ENCODE results near the gene CRAMP1. TPM values are rescaled to one million over a fixed set of nuclear protein-coding genes. Genes with fewer than 3 reads are reported as not detected.

CRAMP1 gene
- polyA plus RNA-seq, 1 of the 3 experiments (the other 2 are of a cell fraction): 9.5 TPM

- no peak overlapping the region for H3K4me2 ChIP-seq
- ChIA-PET CTCF (interaction anchor here (1.5 kb wide), 1 partner anchor 54 kb away, joined by 5 read pairs; no protein-coding TSS in a partner anchor), POLR2A (interaction anchor here (0.8 kb wide), 1 partner anchor 9 kb away, joined by 3 read pairs; the partner anchor contains the start of gene JPT2)
- H3K27me3 ChIP-seq (ENCODE audit: insufficient read depth): no peaks in the 10 kb centered on the region
- no peak overlapping the region for H2AFZ ChIP-seq (ENCODE audit: low read depth)
- H3K36me3 ChIP-seq (replicated peaks in 1 of 2; ENCODE audit: control insufficient read depth in 1 of 2, insufficient read depth in 2 of 2, low read length in 1 of 2): peaks cover 18 to 88% of the 10 kb centered on the region in 2 experiments
- H3K79me2 ChIP-seq (ENCODE audit: insufficient read depth): no peaks in the 10 kb centered on the region
- no peak for DNase-seq
- H3F3A ChIP-seq (replicated peaks; ENCODE audit: insufficient read depth): peaks cover 5% of the 10 kb centered on the region
- H3K4me3 ChIP-seq (ENCODE audit: low read depth in 2 of 2, low read length in 1 of 2): no peak overlapping the region
- no peaks in the 10 kb centered on the region for H4K20me1 ChIP-seq (ENCODE audit: insufficient read depth)
- H3K9ac ChIP-seq: no peak overlapping the region
- 95% methylated on average over 2 of the region's 7 CpGs for WGBS (ENCODE audit: low lambda C conversion rate)
- H3K27ac ChIP-seq (ENCODE audit: low read depth in 2 of 2, low read length in 1 of 2): no peak overlapping the region
- no peak for TF ChIP-seq FOXJ3 (CRISPR knock-in tag; IDR thresholded peaks at IDR 0.05)
- TF ChIP-seq TAF1 (IDR thresholded peaks at IDR 0.05; ENCODE audit: borderline replicate concordance, low read depth, low read length): no peak
- TF ChIP-seq SIN3A (IDR thresholded peaks at IDR 0.05; ENCODE audit: borderline replicate concordance, low read depth, low read length): no peak
- H3K4me1 ChIP-seq (ENCODE audit: control insufficient read depth in 1 of 2, insufficient read depth in 2 of 2, low read depth in 1 of 2, low read length in 1 of 2): 0 out of 4 replicates have a peak, but pooled peaks cover 0 to 3% of the 10 kb centered on the region in 2 experiments
- no peaks in the 10 kb centered on the region for H3K9me2 ChIP-seq
- no peaks in the 10 kb centered on the region for H3K9me3 ChIP-seq
These were observed 57.5 kb downstream of the CRAMP1 start for GRCh38 chr16:1669698-1670097.

GRCh38 chr16:1670371-1670770 is 58.2 kb downstream of the CRAMP1 start:
- Histone ChIP-seq H4K20me1 (ENCODE audit: insufficient read depth) (no peaks in the 10 kb centered on the region), H3K9ac (no peak overlapping the region), H3K27ac (ENCODE audit: low read depth in 2 of 2, low read length in 1 of 2) (no peak overlapping the region), H3K4me1 (ENCODE audit: control insufficient read depth in 1 of 2, insufficient read depth in 2 of 2, low read depth in 1 of 2, low read length in 1 of 2) (0 out of 4 replicates have a peak, but pooled peaks cover 0 to 6% of the 10 kb centered on the region in 2 experiments), H3K4me2 (no peak overlapping the region), H3K36me3 (replicated peaks in 1 of 2; ENCODE audit: control insufficient read depth in 1 of 2, insufficient read depth in 2 of 2, low read length in 1 of 2) (peaks cover 12 to 87% of the 10 kb centered on the region in 2 experiments), H3K9me3 (no peaks in the 10 kb centered on the region), H3K9me2 (no peaks in the 10 kb centered on the region), H2AFZ (ENCODE audit: low read depth) (no peak overlapping the region), H3K4me3 (ENCODE audit: low read depth in 2 of 2, low read length in 1 of 2) (no peak overlapping the region), H3K27me3 (ENCODE audit: insufficient read depth) (no peaks in the 10 kb centered on the region), H3K79me2 (ENCODE audit: insufficient read depth) (no peaks in the 10 kb centered on the region), H3F3A (replicated peaks; ENCODE audit: insufficient read depth) (peaks cover 10% of the 10 kb centered on the region)
- ChIA-PET CTCF (no interaction called here), POLR2A (interaction anchor here (0.8 kb wide), 1 partner anchor 8 kb away, joined by 3 read pairs; the partner anchor contains the start of gene JPT2)
- whole genome bisulfite sequencing (ENCODE audit: low lambda C conversion rate): 93% methylated on average over 15 of the region's 19 CpGs
- DNase-seq: no peak
- no peak for TF ChIP-seq FOXM1 (IDR thresholded peaks at IDR 0.05; ENCODE audit: low read depth)
- TF ChIP-seq FOXJ3 (CRISPR knock-in tag; IDR thresholded peaks at IDR 0.05): no peak
- TF ChIP-seq TAF1 (IDR thresholded peaks at IDR 0.05; ENCODE audit: borderline replicate concordance, low read depth, low read length): no peak
- no peak for TF ChIP-seq YY1 (IDR thresholded peaks at IDR 0.05; ENCODE audit: low read depth)

GRCh38 chr16:1670866-1671265 is 58.7 kb downstream of the CRAMP1 start:
- ChIA-PET CTCF (interaction anchor here (1.3 kb wide), 1 partner anchor 35 kb away, joined by 4 read pairs; no protein-coding TSS in a partner anchor), POLR2A (no interaction called here)
- H3K9ac ChIP-seq: no peak overlapping the region
- H2AFZ ChIP-seq (ENCODE audit: low read depth): no peak overlapping the region
- H3K79me2 ChIP-seq (ENCODE audit: insufficient read depth): no peaks in the 10 kb centered on the region
- WGBS (ENCODE audit: low lambda C conversion rate): 98% methylated on average over 5 of the region's 7 CpGs
- no peaks in the 10 kb centered on the region for H3K9me2 ChIP-seq
- no peak overlapping the region for H3K4me2 ChIP-seq
- H3K27ac ChIP-seq (ENCODE audit: low read depth in 2 of 2, low read length in 1 of 2): no peak overlapping the region
- H3F3A ChIP-seq (replicated peaks; ENCODE audit: insufficient read depth): peaks cover 10% of the 10 kb centered on the region
- H3K4me3 ChIP-seq (ENCODE audit: low read depth in 2 of 2, low read length in 1 of 2): no peak overlapping the region
- H3K36me3 ChIP-seq (replicated peaks in 1 of 2; ENCODE audit: control insufficient read depth in 1 of 2, insufficient read depth in 2 of 2, low read length in 1 of 2): peaks cover 15 to 87% of the 10 kb centered on the region in 2 experiments
- TF ChIP-seq EZH2phosphoT487 (IDR thresholded peaks at IDR 0.05; ENCODE audit: borderline replicate concordance, low read depth) (no peak), REST (IDR thresholded peaks at IDR 0.05; ENCODE audit: low read depth, low read length) (no peak), TCF12 (IDR thresholded peaks at IDR 0.05) (no peak), MEF2A (IDR thresholded peaks at IDR 0.05; ENCODE audit: borderline replicate concordance, low read depth) (no peak), POLR2AphosphoS5 (IDR thresholded peaks at IDR 0.05; ENCODE audit: low read depth, low read length) (no peak), EP300 (IDR thresholded peaks at IDR 0.05; ENCODE audit: borderline replicate concordance in 1 of 2, low read depth in 1 of 2, low read length in 1 of 2) (no peak)
- no peak for DNase-seq
- H3K27me3 ChIP-seq (ENCODE audit: insufficient read depth): no peaks in the 10 kb centered on the region
- H4K20me1 ChIP-seq (ENCODE audit: insufficient read depth): no peaks in the 10 kb centered on the region
- H3K9me3 ChIP-seq: no peaks in the 10 kb centered on the region
- H3K4me1 ChIP-seq (ENCODE audit: control insufficient read depth in 1 of 2, insufficient read depth in 2 of 2, low read depth in 1 of 2, low read length in 1 of 2): 0 out of 4 replicates have a peak, but pooled peaks cover 0 to 6% of the 10 kb centered on the region in 2 experiments

All from SK-N-SH (cell line).